Measurements from ENCODE around the gene C10orf67.
"Not testable (repeated sequence)": the region's sequence is repeated elsewhere in the genome, so short reads cannot be mapped to it uniquely, and the experiment has no call there.

The C10orf67 gene

DNA sequence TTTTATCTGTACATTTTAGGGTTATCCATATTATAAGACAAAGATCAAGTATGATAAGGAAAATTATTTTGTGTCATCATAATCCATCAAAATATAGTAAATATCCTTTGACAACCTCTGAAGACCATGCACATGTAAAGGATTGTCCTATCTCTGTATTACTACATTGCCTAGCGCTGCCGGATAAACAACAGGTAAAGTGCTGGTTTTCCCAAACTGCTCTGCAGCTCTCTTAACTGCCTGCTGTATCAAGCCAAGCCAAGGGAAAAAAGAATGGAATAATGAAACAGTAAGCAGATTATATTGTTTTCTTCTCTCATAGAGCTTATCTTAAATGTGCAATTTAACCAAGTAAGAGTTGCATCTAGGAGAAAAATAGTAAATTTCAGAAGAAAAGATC, 81.7 kb downstream of the C10orf67 start:
- no peak for DNase-seq

- no peak for DNase-seq
Observed at GRCh38 chr10:23258516-23258915, 86.1 kb downstream of the C10orf67 start.

GRCh38 chr10:23253780-23254179, 90.8 kb downstream of the C10orf67 start:
- DNase-seq: no peak

- DNase-seq: not testable (repeated sequence)
Observed at GRCh38 chr10:23252859-23253258, 91.7 kb downstream of the C10orf67 start.

GRCh38 chr10:23241779-23242178, 102.8 kb downstream of the C10orf67 start:
- not testable (repeated sequence) for DNase-seq

GRCh38 chr10:23238015-23238414, 106.6 kb downstream of the C10orf67 start:
- DNase-seq: no peak

GRCh38 chr10:23230582-23230981, 114.0 kb downstream of the C10orf67 start:
- DNase-seq: no peak

DNA sequence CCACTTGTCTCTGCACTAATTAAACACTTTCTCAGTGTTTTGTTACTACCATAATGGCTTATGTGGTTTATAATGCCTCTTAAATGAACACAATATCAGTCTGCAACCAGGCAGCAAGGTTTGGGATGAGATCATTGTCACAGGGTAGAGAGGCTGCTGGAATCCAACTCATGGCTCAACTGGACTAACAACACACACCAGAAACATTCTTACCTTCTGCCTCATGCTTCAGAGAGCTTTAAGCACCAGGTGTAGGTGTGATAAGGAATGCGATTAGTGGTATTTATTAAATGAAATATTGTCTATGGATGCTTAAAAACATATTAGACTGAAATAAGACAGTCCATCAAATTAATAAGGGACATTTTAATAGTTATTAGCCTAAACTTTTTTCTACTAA, 127.1 kb downstream of the C10orf67 start:
- DNase-seq: no peak

DNA sequence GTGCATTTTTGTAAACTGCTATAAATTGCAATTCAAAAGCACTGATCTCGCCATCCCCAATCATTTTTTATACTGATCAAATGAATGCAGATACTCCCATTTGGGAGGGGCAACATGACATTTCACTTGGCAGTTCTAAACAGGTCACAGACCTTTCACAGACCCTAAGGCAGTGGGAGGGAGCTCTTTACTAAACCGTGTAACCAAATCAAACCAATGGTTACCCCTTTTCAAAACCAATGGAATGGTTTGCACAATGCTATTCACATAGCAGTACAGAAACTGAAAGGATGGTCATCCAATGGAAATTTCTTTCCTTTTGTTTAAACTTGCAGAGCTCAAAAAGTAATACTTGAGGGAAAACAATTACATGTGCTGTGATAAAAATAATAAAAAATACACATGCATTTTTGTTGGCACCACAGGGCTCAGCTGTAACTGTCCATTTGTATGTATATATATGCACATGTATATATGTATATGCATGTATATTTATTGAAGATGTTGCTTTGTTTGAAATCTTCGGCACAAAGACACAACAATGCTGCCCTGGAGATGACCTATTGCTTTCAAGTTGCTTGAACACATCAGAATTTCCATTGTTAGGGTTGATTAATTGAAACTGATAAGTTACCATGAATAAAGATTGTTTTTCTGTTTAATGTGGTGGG, 138.5 kb downstream of the C10orf67 start:
- no peak for DNase-seq

DNA sequence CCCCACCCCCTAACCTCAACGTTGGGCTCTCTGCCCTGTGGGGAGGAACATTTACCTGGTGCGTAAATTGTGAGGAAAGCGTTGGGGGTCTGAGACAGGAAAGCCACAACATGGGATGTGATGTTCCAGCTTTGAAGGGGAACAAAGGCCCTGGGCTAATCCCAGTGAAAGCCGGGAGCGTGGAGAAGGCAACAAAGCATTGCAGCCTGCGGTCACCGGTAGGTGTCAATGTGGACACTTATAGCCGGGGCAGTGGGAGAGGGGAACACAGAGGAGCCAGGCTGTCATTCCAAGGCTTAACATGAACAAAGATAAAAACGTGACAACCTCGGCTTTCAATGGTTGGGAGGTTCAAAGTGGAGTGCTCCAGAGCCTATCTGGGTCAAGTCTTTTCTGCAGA, 139.8 kb downstream of the C10orf67 start:
- no peak for DNase-seq

GRCh38 chr10:23203369-23204325, 140.9 kb downstream of the C10orf67 start:
- DNase-seq: no peak

- no peak for DNase-seq
Observed at GRCh38 chr10:23202779-23203178, 141.8 kb downstream of the C10orf67 start.

GRCh38 chr10:23201837-23202236, 142.8 kb downstream of the C10orf67 start:
- no peak for DNase-seq

GRCh38 chr10:23200997-23201652, 143.5 kb downstream of the C10orf67 start:
- DNase-seq: no peak

DNA sequence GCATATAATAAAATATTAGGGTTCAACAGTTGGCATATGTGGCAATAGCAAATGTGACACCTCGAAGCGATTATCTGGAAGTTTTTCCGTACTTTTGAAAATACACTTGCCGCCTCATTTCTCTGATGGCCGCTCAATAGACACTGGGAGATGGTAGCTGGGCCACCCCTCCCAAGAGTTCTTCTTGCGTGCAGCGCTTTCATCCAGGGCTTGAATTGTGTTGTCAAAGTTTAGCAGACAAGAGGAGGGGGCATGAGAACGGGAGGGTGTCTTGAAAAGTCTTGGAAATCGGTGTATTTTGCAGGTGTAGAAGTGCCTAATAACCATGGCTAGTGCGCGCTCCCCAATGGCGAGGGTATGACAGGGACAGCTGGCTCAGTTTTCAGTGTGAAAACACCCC, 144.0 kb downstream of the C10orf67 start:
- no peak for DNase-seq

DNA sequence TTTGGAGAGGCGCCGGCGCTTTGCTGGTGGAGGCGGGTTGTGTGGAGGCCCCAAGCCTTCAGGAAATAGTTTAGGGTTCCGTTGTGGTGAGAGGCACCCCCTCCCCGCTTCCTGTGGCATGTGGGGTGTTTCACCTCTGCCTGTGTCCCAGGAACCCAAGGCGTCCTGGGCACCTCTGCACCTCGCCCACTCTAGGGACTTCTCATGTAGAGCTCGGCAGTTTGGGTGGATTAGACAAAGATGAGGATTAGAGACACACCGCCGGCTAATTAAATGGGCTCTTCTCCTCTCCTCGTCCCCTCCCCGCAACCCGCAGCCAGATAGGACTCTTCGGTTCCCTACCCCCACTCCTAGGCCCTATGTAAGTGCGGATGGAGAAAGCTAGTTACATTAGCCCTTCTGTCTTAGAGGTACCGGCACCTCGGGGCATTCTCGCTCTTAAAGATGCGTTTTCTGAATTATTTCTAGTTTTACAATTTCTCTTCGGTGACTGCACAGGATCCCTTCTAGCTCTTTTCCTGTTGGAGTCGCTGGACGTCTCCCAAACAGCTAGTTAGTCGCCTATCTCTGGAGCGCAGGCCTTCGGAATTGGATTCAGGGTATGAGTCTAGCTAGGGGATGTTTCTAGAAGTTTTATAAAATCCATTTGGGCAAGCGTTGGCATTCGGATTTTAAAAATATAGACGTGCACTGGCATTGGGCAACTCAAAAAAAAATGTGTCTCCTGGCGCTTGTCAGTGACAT, 144.7 kb downstream of the C10orf67 start:
- no peak for DNase-seq

DNA sequence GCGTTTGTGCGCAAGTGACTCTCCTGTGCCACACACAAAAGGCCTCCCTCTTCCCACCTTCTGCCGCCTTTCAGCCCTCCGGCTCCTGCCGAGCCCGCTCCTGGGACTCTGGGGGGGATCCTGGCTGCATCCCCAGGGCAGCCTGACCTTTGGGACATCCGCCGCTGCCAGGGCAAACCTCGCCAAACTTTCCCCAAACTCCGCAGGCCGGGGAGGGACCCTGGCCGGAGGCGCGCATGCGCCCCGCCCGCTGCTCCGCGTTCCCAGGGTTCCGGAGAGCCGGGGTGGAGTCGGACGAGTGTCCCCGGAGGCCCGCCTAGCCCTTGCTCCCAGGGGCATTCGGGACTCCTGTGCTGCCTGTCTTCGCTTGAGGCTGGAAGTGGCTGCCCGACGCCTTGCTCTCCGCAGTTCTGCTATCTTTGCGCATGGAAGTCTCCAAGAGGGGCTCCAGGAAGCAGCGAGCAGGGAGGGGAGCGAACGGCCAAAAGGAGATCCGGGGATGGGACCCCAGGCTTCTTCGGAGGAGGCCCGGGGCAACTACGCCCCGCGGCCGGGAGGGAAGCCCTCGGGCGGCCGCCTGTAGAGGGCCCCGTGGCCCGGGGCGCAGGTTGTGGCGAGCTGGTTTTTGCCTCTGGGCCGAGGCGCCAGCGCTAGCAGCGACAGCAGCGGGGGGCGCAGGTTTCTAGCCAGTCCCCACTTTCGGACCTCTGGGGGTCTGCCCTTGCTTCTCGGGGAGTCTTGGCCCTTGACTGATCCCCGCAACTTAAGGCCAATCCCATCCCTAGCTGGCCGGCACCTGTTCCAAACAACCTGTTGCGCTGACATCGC, 145.4 kb downstream of the C10orf67 start:
- no peak for DNase-seq

DNA sequence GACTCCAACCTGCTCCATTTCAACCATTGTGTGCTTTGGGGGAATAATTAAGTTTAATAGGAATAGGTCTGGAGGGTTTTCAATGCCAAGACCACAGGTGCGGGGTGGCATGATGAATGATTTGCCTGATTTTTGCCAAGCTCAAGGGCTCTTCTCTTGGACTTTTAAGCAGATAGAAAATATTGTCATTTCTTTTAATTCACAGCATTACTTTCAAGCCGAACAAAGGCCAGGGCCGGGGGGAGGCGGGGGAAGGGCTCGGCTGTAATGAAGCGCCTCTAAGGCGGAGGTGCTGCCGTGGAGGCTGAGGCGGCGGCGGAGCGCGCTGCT, 146.0 kb downstream of the C10orf67 start:
- no peak for DNase-seq

DNA sequence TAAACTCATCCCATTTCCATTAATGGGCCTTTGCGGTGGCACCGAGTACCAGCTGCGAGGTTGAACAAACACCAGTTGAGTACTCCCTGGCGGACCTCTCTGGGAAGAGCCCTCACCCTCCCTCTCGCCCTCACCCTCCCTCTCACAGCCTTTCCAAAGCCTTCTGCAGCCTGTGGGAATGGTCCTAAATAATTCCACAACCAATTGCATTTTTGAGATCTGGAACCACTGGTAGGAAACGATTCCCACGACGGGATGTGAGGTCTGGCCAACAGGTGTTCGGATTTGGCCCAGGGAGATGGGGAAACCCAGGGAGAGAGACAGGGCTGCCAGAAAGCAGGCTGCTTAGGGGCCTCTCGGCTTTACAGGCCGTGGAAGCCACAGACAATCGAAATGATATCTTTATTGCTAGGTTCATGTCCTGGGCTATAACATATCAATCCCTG, 147.2 kb downstream of the C10orf67 start:
- no peak for DNase-seq

DNA sequence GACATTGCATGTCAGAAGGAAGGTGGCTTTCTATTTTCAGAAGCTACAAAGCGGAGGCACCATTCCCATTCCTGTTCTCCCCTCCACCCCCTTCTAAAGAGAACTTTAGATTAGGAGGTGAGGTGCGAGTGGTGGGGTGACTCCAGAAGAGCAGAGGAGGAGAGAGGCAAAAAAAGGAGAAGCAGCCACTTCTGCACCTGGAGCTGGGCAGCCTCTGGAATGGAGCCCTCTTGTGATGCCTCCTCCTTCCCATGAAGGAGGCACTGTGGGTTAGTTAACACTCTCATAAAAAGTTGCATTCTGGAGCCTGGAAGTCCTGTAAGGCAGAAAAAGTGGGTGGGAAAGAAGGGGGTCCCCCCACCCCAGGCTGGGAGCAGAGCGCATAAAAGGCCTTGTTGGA, 147.7 kb downstream of the C10orf67 start:
- no peak for DNase-seq

GRCh38 chr10:23195846-23196600, 148.6 kb downstream of the C10orf67 start:
- DNase-seq: no peak

Measured in activated CD4-positive, alpha-beta T cell treated with anti-CD3 and anti-CD28 coated beads for 48 hours (primary cell).